OCI-M1 (cell line): ENCODE results near the gene PALMD.
A peak's percentile ranks its signal among the peaks of the same experiment; 100 is the strongest.

Source experiments
- DNase-seq: peaks from one replicate; lab custom pipeline; 2025; lab: John Stamatoyannopoulos, UW

The PALMD gene

DNA sequence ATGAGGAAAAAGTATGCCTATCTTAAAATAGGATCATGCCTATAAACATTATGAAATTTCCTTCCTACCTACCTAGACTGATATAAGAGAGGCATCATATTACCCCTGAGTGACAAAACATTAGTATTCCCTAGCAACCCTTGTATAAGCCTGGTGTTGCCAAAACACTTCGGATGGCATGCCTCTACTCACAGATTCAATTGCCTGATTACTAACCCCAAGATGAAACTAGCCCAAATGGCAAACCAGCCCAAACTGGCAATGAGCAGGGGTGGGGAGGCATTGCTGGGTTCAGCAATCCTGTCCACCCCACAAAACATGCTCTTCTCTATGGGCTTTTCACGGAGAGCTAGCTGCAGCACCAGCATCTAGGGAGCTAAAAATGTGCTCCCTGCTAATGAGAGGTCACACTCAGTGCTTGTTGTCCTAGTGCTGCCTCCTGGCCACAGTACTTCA lies 13.9 kb downstream of the PALMD start:
- DNase-seq = peak; percentile 14

DNA sequence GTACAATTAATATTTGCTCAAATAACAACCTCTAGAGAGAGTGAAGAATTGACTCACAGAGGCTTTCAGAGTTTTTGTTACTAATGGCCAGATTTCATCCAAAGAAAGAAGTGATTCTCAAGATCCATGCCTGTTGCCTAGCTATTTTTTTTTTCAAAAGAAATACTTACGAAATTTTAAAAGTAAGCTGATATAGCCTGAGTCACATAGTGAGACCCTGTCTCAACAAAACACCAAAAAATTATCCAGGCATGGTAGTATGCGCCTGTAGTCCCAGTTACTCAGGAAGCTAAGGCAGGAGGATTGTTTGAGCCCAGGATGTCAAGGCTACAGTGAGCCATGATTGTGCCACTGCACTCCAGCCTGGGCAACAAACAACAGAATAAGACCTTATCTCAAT lies 14.6 kb downstream of the PALMD start:
- no peak for DNase-seq

DNA sequence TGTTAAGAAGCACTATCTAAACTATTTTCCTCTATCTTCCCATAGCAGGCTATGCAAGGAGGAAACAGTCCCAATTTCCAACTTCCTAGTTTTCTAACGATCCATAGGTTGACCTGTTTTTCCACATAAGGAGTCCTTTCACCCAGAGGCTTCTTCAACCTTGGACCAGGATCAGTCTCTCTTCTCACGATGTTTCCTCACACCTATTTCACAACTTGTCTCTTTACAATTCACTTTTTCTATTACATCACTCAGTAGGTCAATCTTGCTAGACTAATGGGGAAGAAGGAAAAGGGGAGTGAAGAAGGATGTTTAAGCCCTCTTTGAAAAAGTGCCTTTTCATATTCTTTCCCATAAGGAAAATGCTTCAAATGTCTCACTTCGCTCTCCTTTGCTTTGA lies 15.9 kb downstream of the PALMD start:
- no peak for DNase-seq

DNA sequence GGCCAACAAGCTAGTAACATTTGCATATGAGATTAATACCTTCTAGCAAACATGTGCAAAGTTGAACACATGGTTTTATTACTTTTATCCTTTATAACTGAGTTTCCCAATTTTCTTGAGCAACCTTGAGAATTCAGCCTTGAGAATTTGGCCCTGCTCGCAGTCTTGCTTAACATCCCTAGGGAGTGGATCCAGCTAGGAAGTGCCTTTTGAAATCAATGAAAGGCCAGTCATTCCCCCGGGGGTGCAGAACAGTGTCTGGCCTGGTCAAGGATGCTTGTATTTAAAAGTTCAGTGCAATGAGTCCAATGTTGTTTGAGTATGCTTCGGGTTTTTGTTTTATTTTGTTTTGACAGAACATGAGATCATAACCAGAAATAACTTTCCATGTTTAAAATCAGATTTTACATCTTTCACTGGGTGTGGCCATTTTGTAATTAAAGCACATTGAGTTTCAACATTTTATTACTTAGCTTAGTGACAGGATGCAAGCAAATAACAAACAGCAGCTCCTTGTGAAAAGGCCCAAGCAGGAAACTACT lies 16.7 kb downstream of the PALMD start:
- no peak for DNase-seq

DNA sequence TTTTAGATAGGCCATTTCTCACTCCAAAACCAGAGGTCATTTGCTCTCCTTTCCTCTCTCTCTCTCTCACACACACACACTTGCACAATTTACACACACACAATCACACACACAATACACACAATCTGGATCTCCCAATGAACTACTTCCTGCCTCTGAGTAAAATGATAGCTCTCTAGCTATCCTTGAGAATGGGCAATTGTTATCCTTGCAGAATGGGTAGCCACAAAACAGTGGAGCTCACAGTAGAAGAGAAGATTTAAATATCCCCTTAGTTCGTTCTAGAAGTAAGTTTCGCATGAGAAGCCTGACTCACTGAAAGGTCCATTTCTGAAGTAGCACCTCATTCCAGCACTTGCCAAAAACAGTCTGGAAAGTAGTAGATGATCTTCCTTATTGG lies 17.6 kb downstream of the PALMD start:
- DNase-seq = no peak

DNA sequence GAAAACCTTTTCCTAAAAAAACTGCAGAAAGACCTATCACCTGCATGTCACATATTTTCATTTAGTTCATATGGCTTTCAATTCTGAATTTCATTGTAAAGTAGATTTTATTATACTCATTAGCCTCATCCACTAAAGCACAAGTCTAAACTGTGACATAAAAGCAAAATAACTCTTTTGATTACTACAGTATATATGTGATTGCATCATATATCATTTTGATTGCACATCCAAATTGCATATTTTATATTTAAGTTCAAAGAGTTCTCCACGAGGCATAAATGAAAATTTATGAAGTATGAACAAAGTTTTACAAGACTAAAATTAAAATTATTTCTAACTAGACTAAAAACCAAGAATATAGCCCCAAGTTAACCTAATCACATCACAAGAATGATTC lies 19.3 kb downstream of the PALMD start:
- no peak for DNase-seq

DNA sequence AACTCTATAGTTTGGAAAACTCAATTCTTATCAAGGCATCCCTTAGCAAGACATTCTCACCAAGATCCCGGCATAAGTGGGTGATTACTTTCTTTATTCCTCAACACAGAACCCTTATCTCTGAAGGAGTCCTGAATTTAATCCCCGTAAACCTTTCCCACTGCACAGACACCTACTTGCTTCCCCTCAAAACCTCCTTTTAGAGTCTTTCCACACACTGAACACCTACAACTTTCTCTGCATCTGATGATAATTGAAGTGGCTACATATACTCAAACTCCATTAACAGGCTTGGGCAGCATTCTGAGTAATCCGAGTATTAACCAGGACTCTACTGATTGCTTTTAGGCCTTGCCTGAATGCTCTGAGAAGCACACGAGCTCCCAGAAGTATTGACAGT lies 23.5 kb downstream of the PALMD start:
- no peak for DNase-seq

DNA sequence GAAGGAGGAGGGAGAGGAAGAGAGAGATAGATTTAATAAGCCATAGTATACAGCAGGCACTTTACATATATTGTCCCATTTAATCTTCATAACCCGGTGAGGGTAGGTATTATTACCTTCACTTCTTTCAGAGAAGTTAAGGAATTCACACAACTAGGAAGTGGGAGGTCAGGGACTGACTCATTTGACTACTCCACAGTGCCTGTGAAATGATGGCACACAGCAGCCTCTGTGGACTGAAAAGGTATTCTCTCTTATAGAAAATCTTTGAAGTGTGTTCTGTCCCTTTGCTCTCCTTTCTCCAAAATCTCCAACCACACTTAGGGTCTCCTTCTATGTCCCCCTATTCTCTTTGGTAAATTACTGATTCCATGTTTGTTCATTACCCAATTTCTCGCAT lies 23.9 kb downstream of the PALMD start:
- DNase-seq = no peak

DNA sequence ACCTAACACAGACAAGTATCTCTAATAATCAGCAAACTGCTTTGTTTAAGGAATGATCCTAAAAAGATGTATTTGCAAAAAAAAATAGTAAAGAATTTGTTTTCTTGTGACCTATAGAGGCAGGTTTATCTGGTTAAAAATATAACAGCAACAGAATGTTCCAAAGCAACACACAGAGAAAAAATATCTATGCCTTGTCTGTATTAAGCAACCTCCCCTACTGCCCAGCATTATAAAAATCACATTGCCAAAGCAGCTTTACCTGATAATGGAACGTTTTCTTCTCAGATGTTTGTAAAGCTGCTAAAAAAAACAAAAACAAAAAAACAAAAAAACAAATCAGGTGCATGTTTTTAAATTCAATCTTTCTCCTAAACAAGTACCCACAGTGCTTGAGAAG lies 24.7 kb downstream of the PALMD start:
- no peak for DNase-seq

DNA sequence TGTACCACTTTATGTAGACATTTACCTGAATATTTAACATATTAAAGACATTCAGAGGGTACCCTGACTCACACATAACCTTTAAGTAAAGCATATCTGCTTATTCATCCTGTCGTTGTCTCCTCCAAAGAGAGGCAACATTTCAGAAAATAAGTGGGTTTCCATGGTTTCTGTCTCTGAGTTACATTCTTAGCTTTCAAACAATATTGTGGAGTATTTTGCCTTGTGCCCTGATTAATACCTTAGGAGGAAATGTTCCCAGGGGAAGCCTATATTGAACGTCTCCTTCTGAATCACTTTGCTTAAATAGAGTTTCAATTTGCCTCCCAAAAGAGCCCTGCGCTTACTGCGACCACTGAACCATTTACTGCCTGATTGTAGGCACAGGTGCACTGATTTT lies 26.1 kb downstream of the PALMD start:
- no peak for DNase-seq

DNA sequence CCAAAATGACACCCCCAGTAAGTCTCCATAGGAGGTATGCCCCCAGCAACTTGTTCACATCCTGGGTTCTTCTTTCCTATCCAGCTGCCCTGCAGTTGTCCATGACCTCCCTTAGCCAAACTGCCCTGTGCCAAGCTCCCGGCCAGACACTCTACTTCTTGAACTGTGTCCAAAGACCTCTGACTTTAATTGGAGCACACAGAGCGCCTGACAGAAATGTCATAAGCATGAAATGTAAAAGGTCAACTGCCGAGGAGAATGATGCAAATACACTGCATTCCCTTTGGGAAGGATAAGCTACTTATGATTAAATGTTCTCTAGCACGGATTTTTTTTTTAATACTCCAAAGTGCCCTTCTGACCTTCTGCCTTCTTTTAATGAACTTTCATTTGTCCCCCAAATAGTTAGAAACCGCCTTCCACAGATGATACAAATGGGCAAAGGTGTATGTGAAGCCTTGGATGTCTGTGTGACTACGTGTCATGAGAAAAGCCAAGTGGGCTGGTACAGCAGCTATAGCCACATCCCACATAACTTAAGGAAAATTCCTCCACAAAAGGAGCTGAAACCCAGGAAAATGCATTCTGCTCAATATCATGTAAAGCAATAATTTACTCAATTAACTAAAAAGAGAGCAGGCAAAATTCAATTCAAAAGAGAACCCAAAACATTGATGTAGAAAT lies 26.8 kb downstream of the PALMD start:
- no peak for DNase-seq

DNA sequence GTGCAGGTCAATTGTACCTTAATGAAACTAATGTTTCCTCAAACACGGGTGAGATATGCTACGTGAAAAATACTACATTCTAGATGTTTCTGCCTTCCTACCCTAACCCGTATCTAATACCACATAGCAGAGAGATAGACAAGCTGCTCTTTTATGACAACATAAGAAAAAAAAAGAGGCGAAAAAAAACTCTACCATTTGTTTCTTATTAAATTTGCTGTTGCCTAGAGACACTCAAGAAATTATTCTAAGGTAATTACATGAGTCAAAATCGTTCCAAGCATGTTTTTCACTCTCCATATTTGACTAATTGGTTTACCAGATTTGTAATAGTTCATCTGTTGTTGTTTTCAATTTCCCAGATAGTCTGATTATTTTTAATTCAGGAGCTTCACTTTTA lies 27.4 kb downstream of the PALMD start:
- no peak for DNase-seq

DNA sequence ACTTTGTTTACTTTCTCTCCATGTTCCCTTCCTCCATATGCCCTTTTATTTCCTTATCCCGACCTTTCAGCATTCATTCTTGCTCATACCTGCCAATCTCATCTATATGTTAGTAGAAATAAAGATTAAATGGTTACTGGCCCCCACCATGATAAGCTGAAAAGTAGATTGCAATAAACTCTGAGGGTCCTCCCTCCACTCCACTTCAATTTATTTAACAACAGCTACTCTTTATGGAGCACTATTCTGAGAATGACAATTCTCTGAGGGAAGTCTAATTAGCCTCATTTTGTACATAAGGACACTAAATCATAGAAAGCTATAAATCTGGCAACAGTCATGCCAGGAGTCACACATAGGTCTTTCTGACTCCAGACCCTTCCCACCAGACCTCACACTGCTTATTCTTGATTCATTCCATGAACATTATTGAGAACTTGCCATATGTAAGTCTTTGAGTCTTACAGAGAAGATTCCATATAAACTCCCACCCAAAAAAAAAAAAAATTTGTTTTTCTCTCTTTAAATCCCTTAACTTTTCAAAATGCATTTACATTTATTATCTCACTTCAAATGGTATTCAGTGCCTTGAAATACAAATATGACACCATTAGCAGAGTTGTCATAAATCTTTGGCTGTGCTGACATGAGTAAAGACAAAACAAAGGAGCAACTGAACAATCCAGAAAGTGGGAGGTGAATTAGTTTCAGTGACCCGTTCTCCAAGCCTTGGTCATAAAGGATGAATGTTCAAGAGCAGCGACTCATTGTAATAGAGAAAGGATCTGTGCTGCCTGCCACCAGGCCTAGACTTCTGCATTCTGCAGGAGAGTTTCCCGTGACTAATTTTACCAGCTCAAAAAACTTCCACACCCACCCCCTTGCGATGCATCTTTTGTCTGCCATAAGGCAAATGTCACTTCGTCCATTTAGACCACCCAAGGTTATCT lies 28.5 kb downstream of the PALMD start:
- no peak for DNase-seq

DNA sequence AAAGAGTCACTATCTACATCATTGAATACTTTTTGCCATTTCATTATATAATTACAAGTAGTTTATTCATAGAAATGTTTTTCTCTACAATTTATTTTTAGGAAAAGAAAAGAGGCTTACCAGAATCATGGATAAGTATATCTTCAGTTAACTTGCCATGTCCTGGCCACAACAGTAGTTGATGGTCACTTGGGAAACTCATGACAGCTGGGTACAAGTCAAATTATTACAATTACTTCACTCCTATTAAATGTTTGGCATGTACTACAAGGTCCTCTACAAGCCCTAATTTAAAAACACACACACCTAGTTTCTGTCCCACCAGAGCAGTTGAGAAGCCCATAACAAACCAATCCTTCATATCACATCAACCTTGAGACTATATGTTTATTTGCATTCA lies 29.4 kb downstream of the PALMD start:
- DNase-seq = no peak

DNA sequence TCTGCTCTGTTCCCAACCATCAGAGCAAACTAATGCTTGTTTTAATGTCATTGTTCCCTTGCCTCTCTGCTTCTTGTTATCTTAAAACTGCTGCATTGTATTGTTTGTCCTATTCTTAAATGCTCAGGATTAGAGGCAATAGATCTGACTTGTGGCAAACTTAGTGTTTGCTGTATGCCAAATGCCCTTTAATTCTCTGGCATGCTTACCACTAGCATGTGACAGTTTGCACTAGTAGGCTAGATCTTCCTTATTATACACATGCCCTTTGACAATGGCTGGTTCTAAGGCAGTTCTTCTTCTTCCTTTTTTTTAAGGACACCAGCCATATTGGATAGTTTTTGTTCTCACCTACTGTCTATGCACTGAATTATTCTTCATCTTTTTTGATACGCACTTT lies 30.1 kb downstream of the PALMD start:
- no peak for DNase-seq

DNA sequence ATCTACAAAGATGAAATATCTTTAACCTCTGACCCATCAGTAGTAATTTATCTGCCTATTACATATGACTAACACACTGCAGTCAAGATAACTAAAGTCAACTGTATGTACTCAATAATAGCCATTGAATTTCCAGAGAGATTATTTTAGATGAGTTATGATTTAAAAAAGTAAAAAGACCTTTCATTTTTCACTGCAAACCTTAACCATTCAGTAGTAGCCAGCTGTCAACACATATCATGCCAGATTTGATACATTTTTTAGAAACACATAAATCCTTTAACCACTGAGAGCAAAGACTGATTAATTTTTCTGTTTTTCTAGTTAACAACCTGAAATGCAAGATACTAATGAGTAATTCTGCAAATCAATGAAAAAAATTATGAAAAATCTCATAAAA lies 31.0 kb downstream of the PALMD start:
- DNase-seq = no peak

DNA sequence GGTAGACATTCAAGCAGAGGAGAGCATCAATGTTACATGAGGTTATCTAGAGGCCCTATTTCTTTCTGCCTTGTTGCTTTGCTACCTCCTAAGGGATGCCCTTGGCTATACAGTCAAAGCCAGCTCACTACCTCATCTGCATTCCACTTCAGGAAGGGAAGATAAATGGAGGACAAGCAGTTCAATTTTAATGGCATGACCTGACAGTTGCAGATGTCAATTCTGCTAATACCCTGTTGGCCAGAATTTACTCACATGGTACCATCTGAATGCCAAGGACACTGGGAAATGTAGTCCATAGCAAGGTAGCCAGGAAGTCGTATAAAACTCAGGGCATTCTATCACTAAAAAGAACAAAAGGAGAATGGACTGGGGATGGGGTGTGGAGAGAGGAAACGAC lies 31.5 kb downstream of the PALMD start:
- no peak for DNase-seq

DNA sequence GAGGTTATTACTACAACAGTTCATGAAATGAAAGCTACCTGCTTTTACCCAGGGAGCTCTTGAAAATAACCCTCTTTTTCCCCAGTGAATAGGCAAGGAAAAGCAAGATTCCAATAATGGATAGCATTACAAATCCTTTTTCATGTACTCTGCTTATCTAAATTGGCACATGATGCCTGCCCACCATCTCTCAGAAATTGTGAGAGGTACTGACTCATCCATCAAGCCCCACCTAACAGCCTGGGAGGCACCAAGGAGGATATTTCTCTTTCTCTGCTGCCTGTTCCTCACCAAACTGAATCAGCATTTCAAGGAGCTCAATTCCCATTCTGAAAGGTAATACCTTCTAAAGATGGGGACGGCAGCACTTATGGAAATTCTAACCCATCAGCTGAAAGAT lies 34.4 kb downstream of the PALMD start:
- peak; percentile 22 for DNase-seq

DNA sequence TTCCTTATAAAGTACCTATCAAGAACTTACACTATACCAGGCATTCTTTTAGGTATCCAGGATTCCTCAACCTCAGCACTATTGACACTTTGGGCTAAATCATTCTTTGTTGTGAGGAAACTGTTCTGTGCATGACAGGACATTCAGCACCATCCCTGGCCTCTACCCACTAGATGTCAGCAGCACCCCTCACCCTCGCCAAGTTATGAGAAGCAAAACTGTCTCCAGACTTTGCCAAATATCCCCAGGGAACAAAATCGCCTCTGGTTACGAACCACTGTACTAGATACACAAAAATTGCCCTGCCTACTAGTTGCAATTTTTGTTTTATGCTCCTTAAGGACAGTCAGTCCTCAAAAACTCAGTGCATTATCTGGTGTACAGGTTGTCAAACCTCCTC lies 35.7 kb downstream of the PALMD start:
- DNase-seq = peak; percentile 10

DNA sequence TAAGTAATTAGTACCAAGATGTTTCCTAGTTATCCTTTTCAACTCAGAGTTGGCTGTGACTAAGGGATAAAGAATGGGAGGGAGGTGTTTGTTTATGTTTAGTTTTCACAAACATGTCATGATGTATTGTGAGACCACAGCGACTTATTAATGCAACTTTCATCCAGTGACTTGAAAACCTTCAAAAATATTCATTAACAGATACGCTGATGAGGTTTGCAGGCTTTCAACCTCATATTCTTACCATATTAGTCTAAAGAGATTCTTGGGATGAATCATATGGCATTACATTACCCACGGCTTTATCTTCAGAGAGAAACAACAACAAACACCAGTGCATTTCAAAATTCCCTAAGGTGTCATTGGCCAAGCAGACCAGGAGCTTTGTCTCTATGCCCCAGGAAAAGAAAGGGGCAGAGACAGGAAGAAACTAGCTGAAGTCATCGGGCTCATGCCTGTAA lies 36.4 kb downstream of the PALMD start:
- no peak for DNase-seq

DNA sequence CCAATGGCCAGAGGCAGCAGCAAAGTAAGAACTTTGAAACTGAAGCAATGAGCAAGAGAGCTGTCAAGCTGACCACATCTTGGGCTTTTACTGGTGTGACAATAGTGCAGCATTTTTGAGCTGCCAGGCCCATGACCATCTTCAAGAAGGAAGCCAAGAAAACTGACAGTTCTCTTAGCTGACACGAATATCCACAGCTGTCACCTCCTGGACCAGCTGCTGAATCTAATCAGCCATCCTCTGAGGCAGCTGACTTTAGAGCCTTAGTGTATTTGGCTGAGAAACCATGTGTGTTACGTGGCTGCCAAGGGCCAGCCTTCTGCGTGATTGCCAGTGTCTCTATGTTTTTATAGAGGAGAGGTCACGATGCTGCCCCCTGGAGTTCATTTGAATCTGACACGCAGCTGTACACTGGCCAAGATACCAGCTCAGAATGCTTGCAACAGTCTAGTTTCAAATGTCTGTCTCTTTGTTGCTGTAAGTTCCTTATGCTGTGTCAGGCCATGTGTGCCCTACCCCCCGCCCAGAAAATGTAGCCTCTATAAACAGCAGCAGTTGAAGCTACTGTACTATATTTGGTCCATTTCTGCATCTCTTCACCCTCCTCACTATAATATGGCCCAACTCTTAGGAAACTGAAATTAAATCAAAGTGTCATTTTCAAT lies 39.7 kb downstream of the PALMD start:
- DNase-seq = peak; percentile 88

DNA sequence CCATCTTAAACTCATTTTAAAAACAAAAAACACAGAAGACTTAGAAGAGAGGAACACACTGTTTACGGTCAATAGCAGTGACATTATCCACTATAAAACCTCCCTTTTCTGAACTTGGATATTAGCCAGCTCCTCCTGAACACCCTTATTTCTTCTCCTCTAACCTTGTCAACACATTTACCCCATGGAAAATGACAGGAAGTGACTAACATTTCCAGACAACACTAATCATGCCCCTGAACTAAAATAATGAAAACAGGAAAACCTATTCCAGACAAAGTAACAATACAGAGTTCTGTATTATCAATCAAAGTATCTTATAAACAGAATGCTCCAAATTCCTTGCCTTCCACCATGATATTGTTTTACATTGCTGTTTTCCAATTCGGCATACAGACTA lies 45.3 kb downstream of the PALMD start:
- no peak for DNase-seq

DNA sequence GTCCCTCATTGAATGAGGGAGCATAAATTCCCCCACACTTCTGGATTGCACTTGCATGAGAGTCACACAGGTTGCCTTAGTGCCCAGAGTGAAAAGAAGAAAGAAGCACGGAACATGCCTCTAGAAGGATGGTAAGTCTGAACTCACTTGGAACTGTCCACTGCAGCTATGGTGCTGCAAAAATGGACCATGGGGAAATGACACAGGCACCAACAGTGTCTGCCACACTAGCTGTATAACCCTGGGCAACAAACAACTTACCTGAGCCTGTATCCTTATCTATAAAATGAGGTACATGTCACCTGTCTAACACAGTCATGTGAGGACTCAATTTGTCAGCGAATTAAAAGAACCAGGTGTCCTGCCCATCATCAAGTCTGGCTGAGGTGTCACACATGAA lies 50.7 kb downstream of the PALMD start:
- DNase-seq = no peak
